H1 (cell line): ENCODE results near the gene SAMD15. TPM values are rescaled to one million over a fixed set of nuclear protein-coding genes. Genes with fewer than 3 reads are reported as not detected.

Experiments
- CTCF ChIA-PET: fragments of 300-600 bp; sonication (Branson Sonifier 250); formaldehyde crosslinking; loops from one replicate; lab custom pipeline; 2021; ENCODE audit not compliant: partially characterized antibody; lab: Charles Lee
- POLR2A ChIA-PET: fragments of 300-600 bp; sonication (Branson Sonifier 250); formaldehyde crosslinking; loops from one replicate; lab custom pipeline; 2021; ENCODE audit warnings: inconsistent platforms; ENCODE audit not compliant: partially characterized antibody; lab: Charles Lee
- DNase-seq, 2 experiments: peaks; one replicate each; pipeline versions ENCODE4 v3.0.0 to v3.0.0-alpha.2; 2010 to 2022; ENCODE audit warnings: low spot score in 2 of 2, low read depth in 1 of 2, mixed read lengths in 1 of 2
- FAIRE-seq: peaks from 2 replicates; lab custom pipeline; 2011; peaks lifted over from hg19 to GRCh38; lab: Jason Lieb, UNC
- H2AFZ ChIP-seq: 2 replicates; pipeline ENCODE4 v1.8.1; 2012; ENCODE audit warnings: low read length, inconsistent platforms
- H2AK5ac ChIP-seq: 2 replicates; pipeline ENCODE4 v1.6.1; 2013; ENCODE audit warnings: low read depth, low read length
- H2BK120ac ChIP-seq: replicated peaks from 2 replicates; pipeline ENCODE3; 2013; ENCODE audit warnings: low read depth, low read length, inconsistent platforms
- H2BK12ac ChIP-seq: 2 replicates; pipeline ENCODE4 v1.6.1; 2013; ENCODE audit warnings: low read depth, low read length
- H2BK15ac ChIP-seq: 2 replicates; pipeline ENCODE4 v1.6.1; 2013; ENCODE audit warnings: low read length
- H2BK20ac ChIP-seq: 2 replicates; pipeline ENCODE4 v1.6.1; 2013; ENCODE audit warnings: low read length
- H2BK5ac ChIP-seq: 2 replicates; pipeline ENCODE4 v1.6.1; 2013; ENCODE audit warnings: low read depth, low read length
- H3K14ac ChIP-seq: 2 replicates; pipeline ENCODE4 v1.6.1; 2013; ENCODE audit warnings: inconsistent platforms; ENCODE audit not compliant: insufficient read length
- H3K18ac ChIP-seq: 2 replicates; pipeline ENCODE4 v1.6.1; 2013; ENCODE audit warnings: low read length; ENCODE audit errors: extremely low read depth
- H3K23ac ChIP-seq: 2 replicates; pipeline ENCODE4 v1.6.1; 2013; ENCODE audit warnings: inconsistent platforms; ENCODE audit not compliant: insufficient read length
- H3K23me2 ChIP-seq: 2 replicates; pipeline ENCODE4 v1.6.1; 2013; ENCODE audit warnings: low read depth, low read length
- H3K27ac ChIP-seq: 2 replicates; pipeline ENCODE4 v1.6.1; 2011; ENCODE audit warnings: low read depth, low read length, inconsistent platforms
- H3K27me3 ChIP-seq, 4 experiments: replicated peaks in 1 of 4; 1 replicate in 1 of 4; 2 replicates in 3 of 4; pipeline versions ENCODE4 v1.6.1 to v1.8.1; 2011 to 2013; ENCODE audit warnings: low read length in 3 of 4, mild to moderate bottlenecking in 3 of 4, inconsistent platforms in 2 of 4, mixed read lengths in 2 of 4, moderate library complexity in 1 of 4; ENCODE audit not compliant: control insufficient read depth in 3 of 4, insufficient read depth in 3 of 4; ENCODE audit errors: extremely low read depth in 1 of 4
- H3K36me3 ChIP-seq, 4 experiments: 2 replicates each; pipeline versions ENCODE4 v1.6.1 to v1.8.1; 2011 to 2013; ENCODE audit warnings: mild to moderate bottlenecking in 4 of 4, low read length in 3 of 4, moderate library complexity in 2 of 4, control low read depth in 1 of 4, inconsistent platforms in 1 of 4; ENCODE audit not compliant: insufficient read depth in 4 of 4, control insufficient read depth in 2 of 4
- H3K4ac ChIP-seq: replicated peaks from 2 replicates; pipeline ENCODE3; 2013; ENCODE audit warnings: low read length, low read depth, mixed read lengths, inconsistent platforms; ENCODE audit not compliant: insufficient read length
- H3K4me1 ChIP-seq, 4 experiments: replicated peaks in 1 of 4; 1 replicate in 1 of 4; 2 replicates in 3 of 4; pipeline versions ENCODE4 v1.6.1 to v1.8.1; 2011 to 2013; ENCODE audit warnings: low read length in 3 of 4, inconsistent platforms in 2 of 4, mixed read lengths in 1 of 4; ENCODE audit not compliant: insufficient read depth in 4 of 4, control insufficient read depth in 3 of 4
- H3K4me2 ChIP-seq, 2 experiments: 2 replicates each; pipeline versions ENCODE4 v1.6.1 to v1.8.1; 2011 to 2013; ENCODE audit warnings: low read depth in 2 of 2, low read length in 2 of 2, control low read depth in 1 of 2, inconsistent platforms in 1 of 2, mild to moderate bottlenecking in 1 of 2; ENCODE audit not compliant: insufficient read depth in 1 of 2
- H3K4me3 ChIP-seq, 4 experiments: fragments of 200-600, 300-600 bp in 1 of 4; sonication (generic), shearing (Covaris generic), sonication (Bioruptor Twin) in 1 of 4; 2 replicates each; pipeline versions ENCODE4 v1.5.1 to v1.8.1; 2011 to 2016; ENCODE audit warnings: low read length in 4 of 4, low read depth in 3 of 4, control low read depth in 2 of 4, inconsistent platforms in 2 of 4, mild to moderate bottlenecking in 2 of 4, mixed read lengths in 1 of 4, moderate library complexity in 1 of 4; ENCODE audit not compliant: insufficient read depth in 2 of 4; ENCODE audit errors: extremely low read depth in 1 of 4
- H3K56ac ChIP-seq: replicated peaks from 2 replicates; pipeline ENCODE3; 2013; ENCODE audit warnings: low read depth, mild to moderate bottlenecking, mixed read lengths, low read length, inconsistent platforms; ENCODE audit not compliant: insufficient read length
- H3K79me1 ChIP-seq: 2 replicates; pipeline ENCODE4 v1.6.1; 2013; ENCODE audit warnings: low read depth, low read length, control low read depth
- H3K79me2 ChIP-seq, 2 experiments: 2 replicates each; pipeline versions ENCODE4 v1.6.1 to v1.8.1; 2012 to 2013; ENCODE audit warnings: low read length in 2 of 2, mild to moderate bottlenecking in 2 of 2, inconsistent platforms in 1 of 2; ENCODE audit not compliant: insufficient read depth in 2 of 2, control insufficient read depth in 1 of 2
- H3K9ac ChIP-seq, 4 experiments: replicated peaks in 1 of 4; 1 replicate in 1 of 4; 2 replicates in 3 of 4; pipeline versions ENCODE4 v1.6.1 to v1.8.1; 2011 to 2013; ENCODE audit warnings: low read depth in 3 of 4, low read length in 3 of 4, control low read depth in 2 of 4, mild to moderate bottlenecking in 2 of 4, moderate library complexity in 2 of 4, inconsistent platforms in 1 of 4; ENCODE audit errors: extremely low read depth in 1 of 4
- H3K9me3 ChIP-seq, 2 experiments: 2 replicates each; pipeline versions ENCODE4 v1.6.1 to v1.8.1; 2012 to 2013; ENCODE audit warnings: mild to moderate bottlenecking in 2 of 2, moderate library complexity in 2 of 2, control low read depth in 1 of 2, inconsistent platforms in 1 of 2, low read depth in 1 of 2, low read length in 1 of 2, mixed read lengths in 1 of 2; ENCODE audit not compliant: insufficient read depth in 2 of 2
- H4K20me1 ChIP-seq, 2 experiments: replicated peaks in 1 of 2; 2 replicates each; pipeline versions ENCODE3 to v1.8.1; 2011 to 2013; ENCODE audit warnings: inconsistent platforms in 2 of 2, low read length in 2 of 2, mild to moderate bottlenecking in 1 of 2; ENCODE audit not compliant: insufficient read depth in 2 of 2, control insufficient read depth in 1 of 2
- H4K5ac ChIP-seq: 2 replicates; pipeline ENCODE4 v1.6.1; 2013; ENCODE audit warnings: low read length, low read depth, mixed read lengths, inconsistent platforms; ENCODE audit not compliant: insufficient read length
- H4K8ac ChIP-seq: 2 replicates; pipeline ENCODE4 v1.8.0; 2013; ENCODE audit warnings: mild to moderate bottlenecking, moderate library complexity, low read length, inconsistent platforms; ENCODE audit not compliant: insufficient read depth; ENCODE audit errors: extremely low read depth
- H4K91ac ChIP-seq: replicated peaks from 2 replicates; pipeline ENCODE3; 2013; ENCODE audit warnings: low read length, mixed read lengths, inconsistent platforms; ENCODE audit not compliant: insufficient read length
- WGBS, 2 experiments: shearing (Covaris generic) in 1 of 2; methylation state at CpG; one replicate each; pipeline versions ENCODE4 v1.1.6 to v1.1.7; 2013 to 2015; ENCODE audit warnings: low lambda C conversion rate in 2 of 2, mixed read lengths in 2 of 2, inconsistent platforms in 1 of 2, low coverage in 1 of 2, missing lambda C conversion rate in 1 of 2; ENCODE audit not compliant: insufficient replicate concordance in 2 of 2, insufficient coverage in 1 of 2, insufficient read length in 1 of 2; ENCODE audit errors: extremely low coverage in 1 of 2, missing lambda C conversion rate in 1 of 2; 5-methylcytosine and 5-hydroxymethylcytosine counted together
- polyA plus RNA-seq, 7 experiments: library from polyadenylated mRNA; depleted of rRNA in 3 of 7; stranded (reverse) in 5 of 7; unstranded in 2 of 7; fragments of >200 nt in 5 of 7; fragments of 200-250 nt in 2 of 7; gene quantifications; 1 replicate in 5 of 7; 2 replicates in 1 of 7; 4 replicates in 1 of 7; pipeline versions ENCODE4 v1.2.1 to v1.2.3, GENCODE V29; 2011 to 2013; ENCODE audit warnings: missing spikeins in 2 of 7, mixed read lengths in 2 of 7
- total RNA-seq: library from RNA; stranded (reverse); fragmentation: NEBNext Ultra II Directional; extraction: Animal tissue kit (Norgen Biotek cat#: 25700); gene quantifications from 2 replicates; pipeline ENCODE4 v1.2.1, GENCODE V29; 2021

Gene SAMD15
- total and polyA plus RNA-seq, 2 of the 8 experiments (the other 6 are each of a cell fraction or from before 2014, with no cell fraction given): 0.17 to 1.0 TPM

DNA sequence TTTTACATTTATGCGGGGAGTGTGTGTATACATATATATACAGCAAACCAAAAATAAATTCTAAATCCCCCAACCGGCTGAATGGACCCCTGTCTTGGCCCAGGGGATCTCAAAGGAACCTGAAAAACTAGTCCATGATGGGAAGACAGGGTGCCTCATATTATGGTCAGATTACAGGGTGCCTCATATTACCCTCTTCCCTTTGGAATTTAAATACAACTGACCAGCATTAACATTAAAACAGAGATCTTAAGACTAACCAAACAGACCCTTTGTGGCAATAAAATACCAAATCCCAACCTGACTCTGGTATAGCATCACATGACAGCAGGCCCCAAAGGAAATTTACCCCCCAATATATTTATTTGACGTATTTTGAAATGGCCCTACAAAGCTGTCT, 39.3 kb upstream of the SAMD15 start:
- ChIA-PET CTCF (interaction anchor here (1.6 to 3.1 kb wide), 3 partner anchors 12 to 37 kb away, joined by 4 to 15 read pairs (median 12); no protein-coding TSS in a partner anchor), POLR2A (interaction anchor here (0.6 to 2.5 kb wide), 3 partner anchors 12 to 20 kb away, joined by 3 to 12 read pairs (median 3); partner anchors contain the start of genes GSTZ1 and POMT2)
- Histone ChIP-seq H4K20me1 (no peaks in the 10 kb centered on the region), H3K4me1 (peaks cover 3 to 15% (median 6%) of the 10 kb centered on the region in 4 experiments; a peak in 6 of 7 replicates), H2AFZ (no peak overlapping the region), H2BK120ac (no peak overlapping the region), H3K14ac (no peak overlapping the region), H2AK5ac (no peak overlapping the region), H3K27ac (peak overlapping the region; percentile 64), H3K18ac (no peak overlapping the region), H3K79me2 (no peaks in the 10 kb centered on the region), H3K4me3 (peak overlapping the region in 1 of 4 experiments; percentile 23; a peak in 1 of 8 replicates), H2BK5ac (no peak overlapping the region; the same call in 1 of the 2 replicates), H3K36me3 (peaks cover 0 to 8% (median 0%) of the 10 kb centered on the region in 4 experiments; a peak in 2 of 8 replicates), H3K23me2 (no peaks in the 10 kb centered on the region; the same call in 1 of the 2 replicates), H3K4me2 (peak overlapping the region; percentile 36 to 42; a peak in 3 of 4 replicates), H4K8ac (no peak overlapping the region), H3K79me1 (no peaks in the 10 kb centered on the region), H4K5ac (peak overlapping the region; percentile 34), H2BK20ac (no peak overlapping the region), H3K9me3 (0 out of 4 replicates have a peak, but pooled peaks cover 0 to 2% of the 10 kb centered on the region in 2 experiments), H3K9ac (no peak overlapping the region), H2BK15ac (no peak overlapping the region), H3K23ac (no peak overlapping the region), H4K91ac (no peak overlapping the region), H2BK12ac (no peak overlapping the region), H3K56ac (no peak overlapping the region), H3K27me3 (no peaks in the 10 kb centered on the region), H3K4ac (no peak overlapping the region)
- WGBS, 2 experiments: 39% methylated on average over 3 of the region's 3 CpGs; no CpG with 5 or more reads in 1 of the 2 experiments
- DNase-seq (no peak), FAIRE-seq (peak; percentile 24)
